ENCODE results near the gene PDCD4. TPM values are rescaled to one million over a fixed set of nuclear protein-coding genes. Genes with fewer than 3 reads are reported as not detected.

PDCD4 gene
- 155 TPM for total RNA-seq

DNA sequence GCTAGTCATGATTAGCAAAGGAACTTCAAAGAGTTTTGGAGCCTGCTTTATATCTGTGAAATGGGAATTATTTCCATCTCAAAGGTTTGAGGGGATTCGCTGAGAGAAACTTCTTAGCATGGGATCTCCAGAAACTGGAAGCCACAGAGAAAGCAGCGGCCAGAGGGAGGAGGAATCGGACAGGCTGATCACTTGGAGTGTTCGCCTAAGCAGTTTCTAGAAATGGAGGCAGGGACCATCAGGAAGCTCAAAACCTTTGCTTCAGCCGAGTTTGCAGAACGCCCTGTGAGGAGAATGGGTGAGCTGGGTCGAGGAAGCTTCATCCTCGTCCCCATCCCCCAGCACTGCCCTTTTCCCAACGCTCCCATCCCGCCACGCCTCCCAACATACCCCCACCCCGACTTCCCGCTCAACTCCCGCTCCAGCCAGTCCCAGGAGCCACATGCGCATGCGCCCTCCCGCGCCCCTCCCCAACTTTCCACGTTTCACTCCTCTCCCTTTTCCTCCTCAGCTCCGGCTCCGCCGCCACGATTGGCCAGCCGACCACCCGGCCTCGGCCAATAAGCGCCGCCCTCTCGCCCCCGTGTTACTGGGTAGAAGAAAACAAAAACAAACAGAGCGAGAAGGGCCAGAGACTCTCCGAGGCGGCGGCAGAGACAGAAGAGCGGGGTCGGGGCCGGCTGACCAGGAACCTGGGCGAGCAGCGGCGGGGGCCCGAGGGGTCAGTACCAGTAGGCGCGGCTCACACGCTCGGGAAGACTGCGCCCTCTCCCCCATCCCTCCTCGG, at the start of gene PDCD4:
Gene PDCD4 (plus strand): TSS at position 631 of the 787 bp plus-strand sequence. CDS start 4,100 bp downstream, outside the sequence.

DNA sequence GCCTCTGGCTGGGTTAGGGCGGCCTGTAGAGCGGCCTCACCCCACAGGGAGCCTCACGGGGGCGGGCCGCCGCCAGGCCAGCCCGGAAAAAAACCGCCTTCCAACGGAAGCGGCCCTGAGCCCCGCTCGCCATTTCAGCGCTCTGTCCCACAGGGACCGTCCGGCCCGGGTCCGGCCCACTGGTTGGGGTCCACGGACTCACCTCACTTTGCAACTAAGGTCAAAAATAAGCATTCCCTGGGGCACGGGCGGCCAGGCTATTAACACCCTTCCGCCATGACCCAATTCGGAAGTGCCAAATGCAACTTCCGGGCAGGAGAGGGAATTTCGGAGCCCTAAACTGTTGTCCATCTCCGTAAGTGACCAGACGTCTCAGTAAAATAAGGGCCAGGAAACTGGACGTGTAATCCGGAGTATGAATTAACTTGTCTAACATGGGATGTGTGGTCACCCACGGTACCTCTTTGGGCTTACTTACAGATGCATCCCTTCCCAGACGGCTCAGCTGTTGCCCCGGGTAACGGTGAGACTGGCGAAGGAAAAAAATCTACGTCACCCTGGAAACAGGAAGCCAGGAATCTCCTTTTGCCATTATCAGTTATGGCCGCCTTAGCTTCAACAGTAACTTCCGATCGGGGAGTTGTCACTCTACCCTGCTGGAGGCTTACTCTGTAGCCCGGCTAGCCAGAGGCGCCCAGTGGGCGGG, 47.1 kb downstream of the PDCD4 start, which contains the start of gene BBIP1:
Gene BBIP1 (minus strand): TSS at position 538 of the 706 bp plus-strand sequence. CDS start 1,023 bp downstream, outside the sequence.

DNA sequence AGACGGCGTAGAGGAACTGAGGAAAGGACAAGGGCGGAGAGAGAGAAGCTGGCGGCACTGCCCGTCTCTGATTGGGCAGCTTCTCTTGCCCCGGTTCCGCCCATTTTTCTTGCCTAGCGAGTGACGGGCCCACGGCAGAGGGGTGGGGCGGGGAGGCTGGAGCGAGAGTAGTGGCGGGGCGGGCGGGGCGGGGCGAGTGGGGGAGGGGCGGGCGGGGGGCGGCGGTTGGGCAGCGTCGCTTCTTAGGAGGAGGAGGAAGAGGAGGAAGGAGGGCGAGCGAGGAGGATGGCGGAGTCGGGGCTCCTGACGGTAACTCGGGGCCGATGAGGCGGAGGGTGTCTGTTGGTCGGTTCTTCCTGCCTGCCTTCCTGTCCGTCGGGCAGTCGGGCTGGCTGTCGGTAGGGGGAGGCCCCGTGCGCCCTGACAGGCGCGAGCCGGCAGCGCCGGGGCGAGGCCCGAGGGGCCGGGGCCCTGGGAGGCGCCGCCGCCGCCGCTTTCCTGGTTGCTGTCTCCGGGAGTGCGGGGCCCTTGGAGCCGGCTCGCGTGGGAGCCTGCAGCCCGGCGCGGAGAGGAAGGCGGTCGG, 47.7 kb downstream of the PDCD4 start, which contains the start of gene SHOC2:
Gene SHOC2 (plus strand): TSS at position 256 of the 583 bp plus-strand sequence. CDS start 44,755 bp downstream, outside the sequence.

Other genes starting within 250 kb of the PDCD4 start
- gene RBM20, start 227.6 kb upstream of the PDCD4 start, total RNA-seq, result 2.7 TPM
- gene BBIP1, start 47.3 kb downstream of the PDCD4 start, total RNA-seq, result 50.7 TPM
- 102 TPM for gene SHOC2, start 47.7 kb downstream of the PDCD4 start, total RNA-seq
- 4.9 TPM for gene ADRA2A, start 205.1 kb downstream of the PDCD4 start, total RNA-seq

All from camera-type eye (tissue), 1 donor.